ENCODE measurements around the gene TMEM35B.
A peak's percentile ranks its signal among the peaks of the same experiment; 100 is the strongest.
"Not testable (repeated sequence)": the region's sequence is repeated elsewhere in the genome, so short reads cannot be mapped to it uniquely, and the experiment has no call there.

Gene TMEM35B

DNA sequence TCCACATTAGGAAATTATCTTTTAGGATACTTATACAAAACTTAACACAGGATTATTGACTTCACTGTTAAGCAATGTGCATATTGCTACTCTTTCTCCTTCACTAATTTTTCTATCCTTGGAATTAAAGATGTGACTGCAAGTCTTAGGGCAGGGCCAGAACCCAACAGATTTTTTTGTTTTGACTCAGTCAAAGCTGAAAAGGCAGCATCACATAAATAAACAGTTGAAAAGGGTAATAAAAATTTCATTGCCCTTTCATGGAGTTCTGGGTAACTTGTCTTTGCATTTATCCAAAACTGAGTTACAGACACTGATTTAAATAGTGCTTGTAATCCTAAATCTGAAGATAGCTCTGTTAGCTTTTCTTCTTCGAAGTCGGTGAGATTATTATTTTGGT lies 1.9 kb upstream of the TMEM35B start:
- H3K4me3 ChIP-seq (ENCODE audit: low read length) = no peak overlapping the region
- peaks cover 14% of the 10 kb centered on the region for H3F3A ChIP-seq (ENCODE audit: control insufficient read depth, insufficient read depth)
- H4K20me1 ChIP-seq (ENCODE audit: control insufficient read depth, insufficient read depth, low read depth, low read length) = no peaks in the 10 kb centered on the region
- no peaks in the 10 kb centered on the region for H3K9me2 ChIP-seq (replicated peaks; ENCODE audit: control insufficient read depth, low read length)
- H3K27me3 ChIP-seq (ENCODE audit: control insufficient read depth, low read length) = no peaks in the 10 kb centered on the region
- TF ChIP-seq, protein P1, sequence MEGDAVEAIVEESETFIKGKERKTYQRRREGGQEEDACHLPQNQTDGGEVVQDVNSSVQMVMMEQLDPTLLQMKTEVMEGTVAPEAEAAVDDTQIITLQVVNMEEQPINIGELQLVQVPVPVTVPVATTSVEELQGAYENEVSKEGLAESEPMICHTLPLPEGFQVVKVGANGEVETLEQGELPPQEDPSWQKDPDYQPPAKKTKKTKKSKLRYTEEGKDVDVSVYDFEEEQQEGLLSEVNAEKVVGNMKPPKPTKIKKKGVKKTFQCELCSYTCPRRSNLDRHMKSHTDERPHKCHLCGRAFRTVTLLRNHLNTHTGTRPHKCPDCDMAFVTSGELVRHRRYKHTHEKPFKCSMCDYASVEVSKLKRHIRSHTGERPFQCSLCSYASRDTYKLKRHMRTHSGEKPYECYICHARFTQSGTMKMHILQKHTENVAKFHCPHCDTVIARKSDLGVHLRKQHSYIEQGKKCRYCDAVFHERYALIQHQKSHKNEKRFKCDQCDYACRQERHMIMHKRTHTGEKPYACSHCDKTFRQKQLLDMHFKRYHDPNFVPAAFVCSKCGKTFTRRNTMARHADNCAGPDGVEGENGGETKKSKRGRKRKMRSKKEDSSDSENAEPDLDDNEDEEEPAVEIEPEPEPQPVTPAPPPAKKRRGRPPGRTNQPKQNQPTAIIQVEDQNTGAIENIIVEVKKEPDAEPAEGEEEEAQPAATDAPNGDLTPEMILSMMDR (IDR thresholded peaks at IDR 0.05; ENCODE audit: low read depth, low read length, poor library complexity, severe bottlenecking) = no peak
- no peak for TF ChIP-seq EZH2phosphoT487 (IDR thresholded peaks at IDR 0.05; ENCODE audit: borderline replicate concordance, low read length)
- peaks cover 23% of the 10 kb centered on the region for H3K4me1 ChIP-seq (ENCODE audit: control insufficient read depth, low read length)
- peaks cover 10% of the 10 kb centered on the region for H3K79me2 ChIP-seq (ENCODE audit: control insufficient read depth, low read length)
- no peak overlapping the region for H3K27ac ChIP-seq (ENCODE audit: low read depth, low read length)
- H3K36me3 ChIP-seq (ENCODE audit: control insufficient read depth, low read length) = peaks cover 12% of the 10 kb centered on the region; the same call in 1 of the 2 replicates
- no peak overlapping the region for H3K4me2 ChIP-seq (ENCODE audit: low read length)
- H3K9me3 ChIP-seq (ENCODE audit: control insufficient read depth, insufficient read depth, low read length) = no peaks in the 10 kb centered on the region

DNA sequence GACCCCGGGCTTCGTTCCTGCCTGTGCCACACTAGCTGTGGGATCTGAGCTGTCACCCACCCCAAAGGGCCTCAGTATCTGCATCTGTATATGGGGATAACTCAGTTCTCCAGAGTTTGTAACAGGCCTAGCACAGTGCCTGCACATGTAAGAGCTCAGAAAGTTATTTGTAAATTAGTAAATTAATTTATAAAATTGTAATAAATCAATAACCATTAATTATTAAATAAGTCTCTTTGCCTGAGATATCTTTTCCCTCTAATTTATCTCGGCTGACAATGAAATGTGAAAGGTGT lies 410 bp upstream of the TMEM35B start:
- H3K9me3 ChIP-seq (ENCODE audit: control insufficient read depth, insufficient read depth, low read length); H3K27me3 ChIP-seq (ENCODE audit: control insufficient read depth, low read length); H3K9me2 ChIP-seq (replicated peaks; ENCODE audit: control insufficient read depth, low read length); H4K20me1 ChIP-seq (ENCODE audit: control insufficient read depth, insufficient read depth, low read depth, low read length): not testable (repeated sequence)
- peaks cover 14% of the 10 kb centered on the region for H3K36me3 ChIP-seq (ENCODE audit: control insufficient read depth, low read length)
- peaks cover 14% of the 10 kb centered on the region for H3F3A ChIP-seq (ENCODE audit: control insufficient read depth, insufficient read depth)
- peaks cover 34% of the 10 kb centered on the region for H3K4me1 ChIP-seq (ENCODE audit: control insufficient read depth, low read length)
- H3K4me2 ChIP-seq (ENCODE audit: low read length) = peak overlapping the region; percentile 83
- H3K27ac ChIP-seq (ENCODE audit: low read depth, low read length) = 0 out of 2 replicates have a peak overlapping the region, but pooled peaks have one; percentile 10
- H3K79me2 ChIP-seq (ENCODE audit: control insufficient read depth, low read length) = peaks cover 10% of the 10 kb centered on the region
- H3K4me3 ChIP-seq (ENCODE audit: low read length) = peak overlapping the region; percentile 88

DNA sequence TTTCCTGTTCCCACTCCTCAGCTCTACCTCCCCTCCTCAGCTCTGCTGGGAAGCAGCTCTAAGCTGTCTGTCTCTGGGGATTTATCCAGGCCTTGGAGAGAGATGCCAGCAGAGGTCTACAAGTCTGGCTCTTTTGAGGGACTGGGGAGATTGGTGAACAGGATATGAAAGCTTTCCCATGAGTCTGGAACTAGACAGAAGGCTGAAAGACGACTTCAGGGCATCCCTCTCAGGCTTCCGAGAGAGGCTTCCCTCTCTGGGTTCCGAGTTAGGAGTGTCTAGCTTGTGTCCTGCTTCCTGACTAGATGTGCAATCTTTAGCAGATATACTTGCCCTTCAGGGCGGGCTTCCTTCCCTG lies 733 bp downstream of the TMEM35B start:
- peak overlapping the region; percentile 83 for H3K4me2 ChIP-seq (ENCODE audit: low read length)
- H3F3A ChIP-seq (ENCODE audit: control insufficient read depth, insufficient read depth) = peaks cover 14% of the 10 kb centered on the region
- no peaks in the 10 kb centered on the region for H3K9me2 ChIP-seq (replicated peaks; ENCODE audit: control insufficient read depth, low read length)
- no peaks in the 10 kb centered on the region for H3K27me3 ChIP-seq (ENCODE audit: control insufficient read depth, low read length)
- no peak overlapping the region for H3K27ac ChIP-seq (ENCODE audit: low read depth, low read length)
- H4K20me1 ChIP-seq (ENCODE audit: control insufficient read depth, insufficient read depth, low read depth, low read length) = no peaks in the 10 kb centered on the region
- peaks cover 11% of the 10 kb centered on the region for H3K36me3 ChIP-seq (ENCODE audit: control insufficient read depth, low read length)
- no peaks in the 10 kb centered on the region for H3K9me3 ChIP-seq (ENCODE audit: control insufficient read depth, insufficient read depth, low read length)
- peaks cover 10% of the 10 kb centered on the region for H3K79me2 ChIP-seq (ENCODE audit: control insufficient read depth, low read length)
- peaks cover 38% of the 10 kb centered on the region for H3K4me1 ChIP-seq (ENCODE audit: control insufficient read depth, low read length)
- TF ChIP-seq EZH2phosphoT487 (IDR thresholded peaks at IDR 0.05; ENCODE audit: borderline replicate concordance, low read length) = no peak
- TF ChIP-seq, protein P1 (IDR thresholded peaks at IDR 0.05; ENCODE audit: low read depth, low read length, poor library complexity, severe bottlenecking) = no peak
- H3K4me3 ChIP-seq (ENCODE audit: low read length) = peak overlapping the region; percentile 88

DNA sequence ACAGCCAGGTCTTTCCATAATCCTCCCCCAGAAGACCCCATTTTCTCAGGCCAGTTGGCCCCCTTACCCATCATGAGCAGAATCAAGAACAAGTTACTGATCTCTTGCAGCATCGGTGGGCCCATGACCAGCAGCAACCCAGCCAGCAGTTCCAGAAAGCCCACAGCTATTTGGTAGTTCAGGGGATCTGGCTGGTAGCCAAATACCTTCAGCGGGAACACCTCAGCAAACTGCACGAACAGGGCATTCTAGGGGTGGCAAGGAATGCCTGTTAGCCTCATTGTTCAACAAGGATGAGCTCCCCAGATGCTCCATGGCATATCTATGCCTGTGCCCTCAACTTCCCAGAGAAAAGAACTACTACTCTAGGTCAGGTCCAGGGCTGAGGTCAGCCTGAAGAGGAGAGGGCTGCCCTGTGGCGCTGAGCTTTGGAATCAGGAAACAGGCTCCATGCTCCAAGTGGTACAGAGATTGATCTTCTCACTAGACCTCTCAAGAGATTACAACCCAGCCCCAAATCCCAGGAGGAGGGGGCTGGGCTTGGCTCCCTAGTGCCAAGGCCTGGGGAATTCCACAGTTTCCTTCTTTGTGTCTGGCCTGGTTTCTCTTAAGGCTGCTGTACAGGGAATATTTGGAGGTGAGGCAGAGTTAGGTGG lies 1.3 kb downstream of the TMEM35B start:
- H3K27ac ChIP-seq (ENCODE audit: low read depth, low read length) = no peak overlapping the region

More for the DNA sequence above, 1.3 kb downstream of the TMEM35B start:
- Histone ChIP-seq H4K20me1 (ENCODE audit: control insufficient read depth, insufficient read depth, low read depth, low read length) (no peaks in the 10 kb centered on the region), H3K4me2 (ENCODE audit: low read length) (peak overlapping the region; percentile 83), H3F3A (ENCODE audit: control insufficient read depth, insufficient read depth) (peaks cover 14% of the 10 kb centered on the region), H3K9me2 (replicated peaks; ENCODE audit: control insufficient read depth, low read length) (no peaks in the 10 kb centered on the region), H3K4me3 (ENCODE audit: low read length) (peak overlapping the region; percentile 88), H3K79me2 (ENCODE audit: control insufficient read depth, low read length) (peaks cover 10% of the 10 kb centered on the region), H3K36me3 (ENCODE audit: control insufficient read depth, low read length) (peaks cover 11% of the 10 kb centered on the region), H3K27me3 (ENCODE audit: control insufficient read depth, low read length) (no peaks in the 10 kb centered on the region), H3K9me3 (ENCODE audit: control insufficient read depth, insufficient read depth, low read length) (no peaks in the 10 kb centered on the region), H3K4me1 (ENCODE audit: control insufficient read depth, low read length) (peaks cover 38% of the 10 kb centered on the region)
- TF ChIP-seq, protein P1 (IDR thresholded peaks at IDR 0.05; ENCODE audit: low read depth, low read length, poor library complexity, severe bottlenecking) = no peak
- TF ChIP-seq EZH2phosphoT487 (IDR thresholded peaks at IDR 0.05; ENCODE audit: borderline replicate concordance, low read length) = no peak
